ENCODE data around the gene DIP2C.
A peak's percentile ranks its signal among the peaks of the same experiment; 100 is the strongest.

The DIP2C gene

DNA sequence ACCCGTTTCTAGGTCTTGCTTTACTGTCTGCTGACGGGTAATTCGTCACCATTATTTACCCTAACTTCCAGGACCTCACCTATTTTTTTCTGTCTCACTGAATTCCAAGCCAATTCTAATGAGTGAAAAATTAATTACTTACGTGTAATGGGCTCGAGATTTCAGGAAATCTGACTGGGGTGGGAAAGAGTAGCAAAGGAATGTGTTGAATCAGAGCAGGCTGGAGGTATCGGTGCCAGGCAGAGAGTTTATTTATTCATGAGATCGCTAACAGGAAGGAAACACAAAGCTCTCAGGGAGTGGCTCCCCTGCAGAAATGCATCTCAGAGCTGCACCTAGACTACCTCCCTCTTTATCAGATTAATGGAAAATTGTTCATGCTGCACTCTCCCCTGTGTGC, 4.0 kb upstream of the DIP2C start:
- TF ChIP-seq, protein P1, sequence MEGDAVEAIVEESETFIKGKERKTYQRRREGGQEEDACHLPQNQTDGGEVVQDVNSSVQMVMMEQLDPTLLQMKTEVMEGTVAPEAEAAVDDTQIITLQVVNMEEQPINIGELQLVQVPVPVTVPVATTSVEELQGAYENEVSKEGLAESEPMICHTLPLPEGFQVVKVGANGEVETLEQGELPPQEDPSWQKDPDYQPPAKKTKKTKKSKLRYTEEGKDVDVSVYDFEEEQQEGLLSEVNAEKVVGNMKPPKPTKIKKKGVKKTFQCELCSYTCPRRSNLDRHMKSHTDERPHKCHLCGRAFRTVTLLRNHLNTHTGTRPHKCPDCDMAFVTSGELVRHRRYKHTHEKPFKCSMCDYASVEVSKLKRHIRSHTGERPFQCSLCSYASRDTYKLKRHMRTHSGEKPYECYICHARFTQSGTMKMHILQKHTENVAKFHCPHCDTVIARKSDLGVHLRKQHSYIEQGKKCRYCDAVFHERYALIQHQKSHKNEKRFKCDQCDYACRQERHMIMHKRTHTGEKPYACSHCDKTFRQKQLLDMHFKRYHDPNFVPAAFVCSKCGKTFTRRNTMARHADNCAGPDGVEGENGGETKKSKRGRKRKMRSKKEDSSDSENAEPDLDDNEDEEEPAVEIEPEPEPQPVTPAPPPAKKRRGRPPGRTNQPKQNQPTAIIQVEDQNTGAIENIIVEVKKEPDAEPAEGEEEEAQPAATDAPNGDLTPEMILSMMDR (IDR thresholded peaks at IDR 0.05; ENCODE audit: low read depth, low read length, missing control alignments) = no peak
- in situ Hi-C loops (cut with HindIII; ENCODE audit: low pct_ligation_motif_present, low sequenced_read_pairs) = no loop called here
- Histone ChIP-seq H3K4me3 (ENCODE audit: low read depth, low read length) (no peak overlapping the region), H3K27ac (no peak overlapping the region), H3K27me3 (replicated peaks) (peaks cover 2% of the 10 kb centered on the region), H3K36me3 (replicated peaks) (no peaks in the 10 kb centered on the region)
- no peak for DNase-seq

DNA sequence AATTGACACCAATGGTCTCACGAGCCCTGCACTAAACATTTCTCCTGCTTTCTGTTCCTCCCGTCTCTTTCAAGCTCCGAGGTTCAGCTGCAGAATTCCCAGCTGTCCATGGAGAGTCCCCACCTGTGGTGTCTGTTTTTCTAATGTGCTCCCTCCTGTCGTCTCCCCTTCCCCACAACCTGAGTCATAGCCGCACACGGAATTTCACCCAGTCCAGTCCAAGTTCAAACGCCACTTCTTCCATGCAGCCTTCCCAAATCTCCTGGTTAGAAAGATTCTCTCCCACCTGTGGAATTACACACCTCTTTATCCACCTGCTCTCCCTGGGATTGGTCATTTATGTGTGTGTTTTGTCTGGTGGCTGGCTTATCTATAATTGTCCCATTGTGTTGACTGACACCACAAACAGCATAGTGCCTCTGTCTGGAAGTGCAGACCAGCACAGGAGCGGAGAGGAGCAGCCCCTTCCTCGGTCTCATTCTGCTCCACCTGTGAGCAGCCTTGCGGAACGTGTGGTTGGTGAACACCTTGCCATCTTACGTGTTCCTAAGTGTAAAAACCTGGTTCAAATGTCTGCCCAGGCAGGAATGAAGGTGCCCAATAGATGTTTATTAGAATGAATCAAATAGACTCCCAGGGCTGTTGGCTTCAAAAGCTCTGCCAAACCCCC, 3.3 kb upstream of the DIP2C start:
- H3K4me3 ChIP-seq (ENCODE audit: low read depth, low read length) = no peak overlapping the region

DNA sequence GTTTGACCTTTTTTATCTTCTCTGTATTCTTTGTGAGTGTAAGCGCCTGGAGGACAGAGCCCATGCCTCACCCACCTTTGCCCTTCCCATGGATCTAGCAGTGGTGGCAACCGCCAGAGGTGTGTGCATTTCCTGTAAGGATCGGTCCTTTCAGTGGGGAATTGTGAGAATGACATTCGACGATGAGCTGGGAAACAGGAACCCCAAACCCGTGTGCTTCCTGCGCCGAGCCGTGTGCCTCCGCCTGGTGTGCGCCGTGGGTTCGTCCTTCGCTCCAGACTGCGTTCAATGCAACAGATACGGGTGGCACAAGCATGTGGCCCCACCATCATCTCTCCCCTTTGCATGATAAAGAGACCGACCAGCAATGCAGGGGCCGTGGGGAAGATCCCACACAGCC, 1.7 kb upstream of the DIP2C start:
- in situ Hi-C loops (cut with HindIII; ENCODE audit: low pct_ligation_motif_present, low sequenced_read_pairs) = no loop called here
- no peaks in the 10 kb centered on the region for H3K27me3 ChIP-seq (replicated peaks)
- no peak overlapping the region for H3K27ac ChIP-seq
- H3K4me3 ChIP-seq (ENCODE audit: low read depth, low read length) = no peak overlapping the region
- no peak for DNase-seq
- H3K36me3 ChIP-seq (replicated peaks) = no peaks in the 10 kb centered on the region
- TF ChIP-seq, protein P1 (IDR thresholded peaks at IDR 0.05; ENCODE audit: low read depth, low read length, missing control alignments) = no peak

More for the DNA sequence above, 3.3 kb upstream of the DIP2C start:
- TF ChIP-seq, protein P1 (IDR thresholded peaks at IDR 0.05; ENCODE audit: low read depth, low read length, missing control alignments) = no peak
- DNase-seq = no peak
- Histone ChIP-seq H3K36me3 (replicated peaks) (no peaks in the 10 kb centered on the region), H3K27me3 (replicated peaks) (no peaks in the 10 kb centered on the region), H3K27ac (no peak overlapping the region)
- in situ Hi-C loops (cut with HindIII; ENCODE audit: low pct_ligation_motif_present, low sequenced_read_pairs) = no loop called here

DNA sequence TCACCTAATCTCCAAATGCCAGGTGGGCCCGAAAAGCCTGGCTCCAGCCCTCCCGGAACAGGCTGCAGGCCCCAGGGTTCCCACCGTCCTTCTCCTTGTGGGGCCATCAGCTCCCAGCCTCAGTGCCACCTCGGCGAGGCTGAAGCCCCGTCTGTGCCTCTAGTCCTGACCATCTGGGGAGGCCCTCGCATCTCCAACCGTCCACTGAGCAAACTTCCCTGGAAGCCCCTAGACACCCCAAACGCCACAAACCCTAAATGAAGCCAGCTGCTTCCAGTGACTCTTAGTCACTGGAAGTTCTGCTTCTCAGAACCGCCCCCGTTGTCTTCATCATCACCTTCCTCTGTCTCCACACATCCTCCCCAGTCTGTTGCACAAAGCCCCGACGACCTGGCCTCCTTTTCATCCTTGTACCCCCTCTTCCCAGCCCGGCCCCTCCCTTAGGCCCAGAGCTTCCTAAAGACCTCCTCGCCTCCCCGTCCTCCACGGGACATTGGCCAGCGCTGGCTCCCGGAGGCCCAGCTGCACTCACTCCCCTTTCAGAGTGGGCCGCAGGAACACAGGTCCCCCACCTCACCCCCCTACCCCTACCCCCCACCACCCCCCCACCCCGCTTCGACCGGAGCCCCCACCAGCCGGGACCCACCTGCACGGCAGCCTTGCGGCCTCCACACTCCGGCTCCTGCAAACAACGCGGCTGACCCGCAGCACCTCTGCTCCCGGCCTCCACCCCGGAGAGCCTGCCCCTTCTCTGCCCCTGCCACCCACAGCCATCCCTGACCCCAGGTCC, 1.1 kb upstream of the DIP2C start:
- Histone ChIP-seq H3K27ac (no peak overlapping the region), H3K36me3 (replicated peaks) (no peaks in the 10 kb centered on the region), H3K27me3 (replicated peaks) (no peaks in the 10 kb centered on the region), H3K4me3 (ENCODE audit: low read depth, low read length) (peak overlapping the region; percentile 59)
- no peak for DNase-seq
- in situ Hi-C loops (cut with HindIII; ENCODE audit: low pct_ligation_motif_present, low sequenced_read_pairs) = no loop called here
- TF ChIP-seq, protein P1 (IDR thresholded peaks at IDR 0.05; ENCODE audit: low read depth, low read length, missing control alignments) = no peak

DNA sequence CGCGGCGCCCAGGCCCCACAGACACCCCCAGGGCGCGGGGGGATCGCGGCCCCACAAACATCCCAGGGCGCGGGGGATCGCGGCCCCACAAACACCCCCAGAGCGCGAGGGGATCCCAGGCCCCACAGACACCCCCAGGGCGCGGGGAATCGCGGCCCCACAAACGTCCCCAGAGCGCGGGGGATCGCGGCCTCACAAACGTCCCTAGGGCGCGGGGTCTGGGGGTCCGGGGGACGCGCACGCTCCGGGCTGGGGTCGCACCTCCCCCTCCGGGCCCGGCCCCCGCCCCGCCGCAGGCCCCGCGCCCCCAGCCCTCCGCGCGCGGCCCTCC, 382 bp downstream of the DIP2C start:
- H3K27me3 ChIP-seq (replicated peaks) = no peaks in the 10 kb centered on the region
- no peak for DNase-seq
- TF ChIP-seq, protein P1 (IDR thresholded peaks at IDR 0.05; ENCODE audit: low read depth, low read length, missing control alignments) = no peak
- H3K36me3 ChIP-seq (replicated peaks) = no peaks in the 10 kb centered on the region
- peak overlapping the region; percentile 77 for H3K4me3 ChIP-seq (ENCODE audit: low read depth, low read length)
- peak overlapping the region; percentile 62 for H3K27ac ChIP-seq
- in situ Hi-C loops (cut with HindIII; ENCODE audit: low pct_ligation_motif_present, low sequenced_read_pairs) = no loop called here

Data from brain microvascular endothelial cell (primary cell).